ENCODE data around the gene ATL1.

DNA sequence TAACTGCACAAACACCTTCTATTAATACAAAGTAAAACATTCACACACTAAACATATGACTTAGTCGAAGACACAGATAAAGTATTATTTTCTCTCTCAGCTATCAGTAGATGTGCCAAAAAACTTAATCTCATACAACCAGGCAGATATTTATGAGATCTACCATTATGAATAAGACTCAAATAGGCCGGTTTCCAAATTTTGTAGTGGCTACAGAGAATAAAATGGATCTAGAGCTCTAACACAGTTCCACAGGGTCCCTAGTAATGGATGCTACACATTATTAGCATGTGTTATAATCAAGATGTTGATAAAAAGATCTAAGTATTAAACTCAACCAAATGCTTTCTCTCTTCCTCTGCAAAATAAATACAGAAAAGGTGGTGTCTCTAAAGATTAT, 97.8 kb downstream of the ATL1 start:
- TF ChIP-seq, protein P1, sequence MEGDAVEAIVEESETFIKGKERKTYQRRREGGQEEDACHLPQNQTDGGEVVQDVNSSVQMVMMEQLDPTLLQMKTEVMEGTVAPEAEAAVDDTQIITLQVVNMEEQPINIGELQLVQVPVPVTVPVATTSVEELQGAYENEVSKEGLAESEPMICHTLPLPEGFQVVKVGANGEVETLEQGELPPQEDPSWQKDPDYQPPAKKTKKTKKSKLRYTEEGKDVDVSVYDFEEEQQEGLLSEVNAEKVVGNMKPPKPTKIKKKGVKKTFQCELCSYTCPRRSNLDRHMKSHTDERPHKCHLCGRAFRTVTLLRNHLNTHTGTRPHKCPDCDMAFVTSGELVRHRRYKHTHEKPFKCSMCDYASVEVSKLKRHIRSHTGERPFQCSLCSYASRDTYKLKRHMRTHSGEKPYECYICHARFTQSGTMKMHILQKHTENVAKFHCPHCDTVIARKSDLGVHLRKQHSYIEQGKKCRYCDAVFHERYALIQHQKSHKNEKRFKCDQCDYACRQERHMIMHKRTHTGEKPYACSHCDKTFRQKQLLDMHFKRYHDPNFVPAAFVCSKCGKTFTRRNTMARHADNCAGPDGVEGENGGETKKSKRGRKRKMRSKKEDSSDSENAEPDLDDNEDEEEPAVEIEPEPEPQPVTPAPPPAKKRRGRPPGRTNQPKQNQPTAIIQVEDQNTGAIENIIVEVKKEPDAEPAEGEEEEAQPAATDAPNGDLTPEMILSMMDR (IDR thresholded peaks at IDR 0.05) = no peak
- no peak for TF ChIP-seq POLR2A (IDR thresholded peaks at IDR 0.05)

Measured in sigmoid colon (tissue), 3 donors.